D341Med (cell line): ENCODE results near the gene HERC4.
A peak's percentile ranks its signal among the peaks of the same experiment; 100 is the strongest.
"Not testable (repeated sequence)": the region's sequence is repeated elsewhere in the genome, so short reads cannot be mapped to it uniquely, and the experiment has no call there.

Source experiments
- DNase-seq: peaks from one replicate; pipeline ENCODE4 v3.0.0; 2012; ENCODE audit warnings: low spot score

The HERC4 gene

DNA sequence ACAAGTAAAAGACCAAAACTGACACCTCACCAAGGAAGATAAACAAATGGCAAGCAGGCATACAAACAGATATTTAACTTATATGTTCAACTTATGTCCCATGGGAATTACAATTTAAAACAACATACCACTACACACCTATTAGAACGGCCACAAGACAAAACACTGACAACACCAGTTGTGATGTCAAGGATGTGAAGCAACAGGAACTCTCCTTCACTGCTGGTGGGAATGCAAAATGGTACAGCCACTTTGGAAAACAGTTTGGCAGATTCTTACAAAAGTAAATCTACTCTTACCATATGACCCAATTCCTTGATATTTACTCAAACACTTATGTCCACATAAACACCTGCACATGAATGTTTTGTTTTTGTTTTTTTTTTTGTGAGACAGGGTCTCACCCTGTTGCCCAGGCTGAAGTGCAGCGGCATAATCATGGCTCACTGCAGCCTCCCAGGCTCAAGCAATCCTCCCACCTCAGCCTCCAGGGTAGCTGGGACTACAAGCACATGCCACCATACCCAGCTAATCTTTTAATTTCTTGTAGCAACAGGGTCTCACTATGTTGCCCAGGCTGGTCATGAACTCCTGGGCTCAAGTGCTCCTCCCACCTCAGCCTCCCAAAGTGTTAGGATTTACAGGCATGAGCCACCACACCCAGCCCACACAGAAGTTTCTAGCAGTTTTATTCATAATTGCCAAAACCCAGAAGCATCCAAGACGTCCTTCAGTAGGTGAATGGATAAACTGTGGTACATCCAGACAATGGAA, 27.3 kb downstream of the HERC4 start:
- DNase-seq: no peak

DNA sequence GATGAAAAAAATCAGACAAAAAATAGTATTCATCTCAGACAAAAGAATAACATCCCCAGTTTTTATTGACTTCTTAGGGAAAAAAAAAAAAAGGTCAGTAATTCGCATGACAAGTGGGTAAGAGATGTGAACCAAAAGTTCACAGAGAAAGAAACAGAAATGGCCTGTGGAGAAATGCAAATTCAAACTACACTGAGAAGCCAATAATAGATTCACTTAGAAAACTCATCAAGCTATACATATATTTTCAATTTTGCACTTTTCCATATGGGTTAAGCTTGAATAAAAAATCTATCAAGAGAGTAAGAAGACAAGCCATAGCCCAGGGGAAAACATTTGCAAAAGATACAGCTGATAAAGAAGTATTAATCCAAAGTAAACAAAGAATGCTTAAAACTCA, 28.0 kb downstream of the HERC4 start:
- no peak for DNase-seq

DNA sequence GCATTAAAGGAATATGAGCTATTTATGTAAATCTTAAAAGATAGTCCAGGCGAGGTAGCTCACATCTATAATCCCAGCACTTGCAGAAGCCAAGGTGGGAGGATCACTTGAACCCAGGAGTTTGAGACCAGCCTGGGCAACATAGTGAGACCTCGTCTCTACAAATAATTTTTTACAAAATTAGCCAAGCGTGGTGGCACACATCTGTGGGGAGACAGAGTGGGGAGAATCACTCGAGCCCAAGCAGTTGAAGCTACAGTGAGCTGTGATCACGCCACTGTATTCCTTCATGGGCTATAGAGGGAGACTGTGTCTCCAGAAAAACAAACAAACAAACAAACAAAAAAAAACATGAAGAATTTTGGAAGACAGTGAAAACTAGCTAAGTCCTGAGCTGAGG, 28.4 kb downstream of the HERC4 start:
- no peak for DNase-seq

DNA sequence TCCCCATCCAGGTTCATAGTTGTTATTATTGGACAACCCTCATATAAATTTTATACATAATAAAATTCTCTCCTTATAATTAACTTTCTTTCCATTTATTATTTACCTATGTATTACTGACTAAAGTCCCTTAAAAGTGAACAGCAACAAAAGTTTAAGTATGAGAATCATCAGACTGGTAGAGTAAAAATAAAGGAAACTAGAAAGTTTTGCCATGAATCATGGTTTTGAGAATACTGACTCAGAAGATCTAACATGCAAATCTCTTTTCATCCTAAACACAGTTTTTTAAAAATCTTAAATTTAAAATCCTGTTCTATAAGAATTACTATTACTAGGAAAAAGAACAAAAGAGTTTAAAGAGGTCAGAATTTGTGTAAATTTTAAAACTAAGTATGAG, 32.1 kb downstream of the HERC4 start:
- DNase-seq: no peak

DNA sequence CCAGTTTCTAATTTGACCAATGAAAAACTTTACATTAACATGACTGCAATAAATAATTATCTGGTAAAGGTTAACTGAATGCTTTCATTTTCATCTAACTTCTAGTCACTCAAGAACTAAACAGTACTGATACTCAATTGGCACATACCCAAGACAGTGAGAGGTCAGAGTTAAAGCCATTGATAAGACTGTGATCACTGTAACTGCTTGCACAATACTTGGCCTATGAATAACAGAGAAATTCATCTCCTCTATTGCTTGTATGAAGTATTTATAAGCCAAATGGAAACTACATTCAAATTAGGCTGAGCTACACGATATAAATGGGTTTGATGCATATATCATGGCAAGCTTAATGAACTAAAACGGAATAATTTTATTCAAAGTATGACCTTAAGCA, 43.0 kb downstream of the HERC4 start:
- no peak for DNase-seq

DNA sequence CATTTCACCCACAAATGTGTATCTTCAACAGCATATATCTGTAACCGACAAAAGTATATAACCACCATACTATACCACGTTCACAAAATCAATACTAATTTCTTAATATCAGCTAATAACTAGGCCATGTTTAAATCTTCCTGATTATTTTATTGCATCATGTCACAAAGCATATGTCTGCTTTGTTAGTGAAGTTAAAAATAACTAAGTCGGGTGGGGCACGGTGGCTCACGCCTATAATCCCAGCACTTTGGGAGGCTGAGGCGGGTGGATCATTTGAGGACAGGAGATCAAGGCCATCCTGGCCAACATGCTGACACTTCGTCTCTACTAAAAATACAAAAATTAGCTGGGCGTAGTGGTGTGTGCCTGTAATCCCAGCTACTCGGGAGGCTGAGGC, 47.7 kb downstream of the HERC4 start:
- DNase-seq: no peak

DNA sequence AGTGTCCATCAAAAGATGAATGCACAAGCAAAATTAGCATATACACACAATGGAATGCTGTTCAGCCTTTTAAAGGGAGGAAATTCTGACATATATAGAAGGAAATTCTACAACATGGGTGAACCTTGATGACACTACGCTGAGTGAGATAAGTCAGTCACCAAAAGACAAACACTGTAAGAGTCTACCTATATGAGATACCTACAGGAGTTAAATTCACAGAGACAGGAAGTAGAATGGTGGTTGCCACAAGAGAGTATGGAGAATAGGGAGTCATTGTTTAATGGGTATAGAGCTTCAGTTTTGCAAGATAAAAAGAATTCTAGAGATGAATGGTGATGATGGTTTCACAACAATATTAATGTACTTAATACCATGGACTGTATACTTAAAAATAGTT, 51.8 kb downstream of the HERC4 start:
- no peak for DNase-seq

DNA sequence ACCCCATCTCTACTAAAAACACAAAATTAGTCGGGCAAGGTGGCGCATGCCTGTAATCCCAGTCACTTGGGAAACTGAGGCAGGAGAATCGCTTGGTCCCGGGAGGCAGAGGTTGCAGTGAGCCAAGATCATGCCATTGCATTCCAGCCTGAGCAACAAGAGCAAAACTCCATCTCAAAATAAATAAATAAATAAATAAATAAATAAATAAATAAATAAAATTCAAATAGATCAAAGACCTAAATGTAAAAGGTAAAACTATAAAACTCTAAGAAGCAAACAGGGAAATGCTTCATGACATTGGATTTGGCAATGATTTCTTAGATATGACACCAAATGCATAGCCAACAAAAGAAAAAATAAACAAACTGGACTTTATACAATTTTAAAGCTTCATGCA, 52.8 kb downstream of the HERC4 start:
- not testable (repeated sequence) for DNase-seq

DNA sequence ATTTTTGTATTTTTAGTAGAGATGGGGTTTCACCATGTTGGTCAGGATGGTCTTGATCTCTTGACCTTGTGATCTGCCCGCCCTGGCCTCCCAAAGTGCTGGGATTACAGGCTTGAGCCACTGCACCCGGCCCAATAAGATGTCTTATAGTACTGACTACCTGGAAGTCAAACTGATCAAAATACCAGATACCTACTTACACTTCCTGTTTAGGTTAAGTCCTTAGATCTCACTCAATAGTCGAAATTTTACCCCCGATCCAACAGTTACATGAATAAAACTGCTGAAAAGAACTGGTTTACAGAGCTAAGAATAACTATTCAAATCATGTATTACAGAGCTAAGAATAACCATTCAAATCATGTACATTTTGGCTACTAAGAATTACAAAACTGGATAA, 58.6 kb downstream of the HERC4 start:
- not testable (repeated sequence) for DNase-seq

DNA sequence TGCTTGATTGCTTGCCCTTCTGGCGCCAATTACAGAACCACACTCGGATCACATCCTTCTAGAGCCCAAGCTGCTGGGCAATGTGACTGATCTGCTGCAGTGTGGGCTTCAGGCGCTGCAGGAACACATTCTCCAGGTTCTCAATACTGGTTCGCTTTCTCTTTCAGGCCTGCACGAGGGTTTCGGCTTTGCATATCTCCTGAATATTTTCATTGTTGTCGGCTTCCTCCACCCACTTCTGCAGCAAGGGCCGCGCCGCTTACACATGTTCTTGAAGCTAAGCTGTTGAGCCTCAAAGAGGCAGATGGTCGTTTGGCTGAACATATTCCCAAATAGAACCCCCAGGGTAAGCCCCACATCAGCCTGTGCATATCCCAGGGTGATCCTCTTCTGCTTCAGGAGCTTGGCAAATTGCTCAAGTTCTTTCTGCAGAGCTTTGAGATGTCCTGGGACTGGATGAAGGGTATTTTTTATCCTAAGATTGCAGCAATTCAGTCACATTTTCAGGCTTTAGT, 64.6 kb downstream of the HERC4 start:
- peak; percentile 42 for DNase-seq

DNA sequence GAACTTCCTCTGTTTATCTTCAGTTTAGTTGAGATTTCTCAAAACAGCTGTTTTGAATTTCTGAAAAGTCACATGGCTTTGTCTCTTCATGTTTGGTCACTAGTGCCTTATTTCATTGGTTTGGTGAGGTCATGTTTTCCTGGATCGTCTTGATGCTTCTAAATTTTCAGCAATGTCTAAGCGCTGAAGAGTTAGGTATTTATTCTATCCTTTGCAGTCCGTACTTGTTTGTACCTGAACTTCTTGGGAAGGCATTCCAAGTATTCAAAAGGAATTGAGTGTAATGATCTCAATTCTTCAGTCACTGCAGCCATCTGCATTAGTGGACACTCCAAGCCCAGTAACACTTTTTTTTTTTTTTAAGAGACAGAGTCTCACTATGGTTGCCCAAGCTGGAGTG, 67.7 kb downstream of the HERC4 start:
- DNase-seq: no peak

DNA sequence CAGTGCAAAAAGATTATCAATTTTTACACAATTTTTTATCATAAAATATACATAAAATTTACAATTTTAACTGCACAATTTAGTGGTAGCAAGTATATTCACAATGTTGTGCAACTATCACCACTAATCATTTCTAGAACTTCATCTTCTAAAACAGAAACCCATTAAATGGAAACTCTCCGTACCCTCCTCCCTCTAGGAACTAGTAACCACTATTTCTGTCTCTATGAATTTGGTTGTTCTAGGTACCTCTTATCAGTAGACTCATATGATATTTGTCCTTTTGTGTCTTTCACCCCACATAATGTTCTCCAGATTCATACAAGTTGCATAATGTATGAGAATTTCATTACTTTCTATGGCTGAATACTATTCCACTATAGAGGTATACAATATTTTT, 73.5 kb downstream of the HERC4 start:
- DNase-seq: no peak

DNA sequence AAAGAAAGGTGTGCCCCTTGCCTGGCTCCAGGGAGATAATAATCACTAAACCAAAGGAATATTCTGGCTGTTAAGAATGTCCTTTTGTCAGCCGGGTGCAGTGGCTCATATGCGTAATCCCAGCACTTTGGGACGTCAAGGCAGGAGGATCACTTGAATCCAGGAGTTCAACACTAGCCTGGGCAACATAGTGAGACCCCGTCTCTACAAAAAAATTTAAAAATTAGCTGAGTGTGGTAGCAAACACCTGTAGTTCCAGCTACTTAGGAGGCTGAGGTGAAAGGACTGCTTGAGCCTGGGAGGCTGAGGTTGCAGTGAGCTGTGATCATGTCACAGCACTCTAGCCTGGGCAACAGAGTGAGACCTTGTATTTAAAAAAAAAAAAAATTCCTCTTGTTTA, 74.1 kb downstream of the HERC4 start:
- DNase-seq: no peak

DNA sequence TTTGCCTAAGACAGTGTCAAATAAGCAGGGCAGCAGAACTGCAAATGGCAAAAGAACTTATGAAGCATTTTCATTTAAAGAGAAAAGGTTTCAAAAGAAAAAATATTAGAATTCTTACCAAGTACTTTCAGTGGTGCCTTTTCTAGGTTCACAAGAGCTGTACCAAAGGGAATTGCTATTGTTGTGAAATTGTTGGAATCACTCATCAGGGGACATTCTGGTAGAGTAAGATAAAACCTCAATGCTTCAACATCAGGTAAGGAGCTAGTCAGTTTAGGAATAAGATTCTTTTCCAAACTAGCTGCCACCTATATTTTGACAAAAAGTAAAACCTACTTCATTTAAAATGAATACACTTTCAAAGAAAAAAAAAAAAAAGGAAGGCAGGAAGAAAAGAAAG, 85.0 kb downstream of the HERC4 start:
- DNase-seq: no peak

DNA sequence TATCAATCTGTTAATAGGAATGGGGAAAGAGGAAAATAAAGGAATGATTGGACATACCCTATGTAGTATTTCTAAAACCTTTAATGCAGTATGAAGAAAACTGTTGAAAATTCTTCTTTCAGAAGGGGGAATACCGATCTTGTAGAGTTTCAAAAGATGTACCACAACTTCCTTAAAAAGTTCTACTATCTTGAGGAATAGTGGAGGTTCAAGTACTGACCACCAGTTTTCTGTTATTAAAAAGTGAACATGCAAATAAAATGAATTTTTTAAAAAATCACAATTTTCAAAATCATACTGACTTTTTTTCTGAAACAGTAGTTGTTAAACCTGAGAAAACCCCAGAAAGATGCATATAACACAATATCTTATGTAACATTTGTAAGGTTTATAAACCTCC, 86.5 kb downstream of the HERC4 start:
- DNase-seq: no peak

DNA sequence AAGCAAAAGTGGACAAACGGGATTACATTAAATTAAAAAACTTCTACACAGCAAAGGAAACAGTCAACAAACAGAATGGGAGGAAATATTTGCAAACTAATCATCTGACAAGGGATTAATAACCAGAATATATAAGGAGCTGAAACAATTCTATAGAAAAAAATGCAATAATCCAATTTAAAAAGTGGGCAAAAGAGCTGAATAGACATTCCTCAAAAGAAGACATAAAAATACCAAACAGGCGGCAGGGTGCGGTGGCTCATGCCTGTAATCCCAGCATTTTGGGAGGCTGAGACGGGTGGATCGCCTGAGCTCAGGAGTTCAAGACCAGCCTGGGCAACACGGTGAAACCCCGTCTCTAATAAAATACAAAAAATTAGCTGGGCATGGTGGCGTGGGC, 92.5 kb downstream of the HERC4 start:
- DNase-seq: not testable (repeated sequence)

DNA sequence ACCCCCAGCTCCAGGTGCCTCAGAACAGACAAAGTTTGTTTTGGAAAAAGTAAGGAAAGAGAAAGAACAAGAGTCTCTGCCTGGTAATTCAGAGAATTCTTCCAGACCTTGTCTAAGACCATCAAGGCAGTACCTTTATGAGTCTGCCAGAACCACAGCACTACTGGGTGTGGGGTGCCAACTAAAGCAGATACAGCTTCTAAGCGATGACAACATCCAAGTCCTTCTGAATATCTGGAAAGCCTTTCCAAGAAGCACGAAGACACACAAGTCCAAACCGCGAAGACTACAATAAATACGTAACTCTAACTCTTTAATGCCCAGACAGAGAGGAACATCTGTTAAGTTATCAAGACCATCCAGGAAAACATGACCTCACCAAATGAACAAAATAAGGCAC, 96.3 kb downstream of the HERC4 start:
- DNase-seq: no peak

DNA sequence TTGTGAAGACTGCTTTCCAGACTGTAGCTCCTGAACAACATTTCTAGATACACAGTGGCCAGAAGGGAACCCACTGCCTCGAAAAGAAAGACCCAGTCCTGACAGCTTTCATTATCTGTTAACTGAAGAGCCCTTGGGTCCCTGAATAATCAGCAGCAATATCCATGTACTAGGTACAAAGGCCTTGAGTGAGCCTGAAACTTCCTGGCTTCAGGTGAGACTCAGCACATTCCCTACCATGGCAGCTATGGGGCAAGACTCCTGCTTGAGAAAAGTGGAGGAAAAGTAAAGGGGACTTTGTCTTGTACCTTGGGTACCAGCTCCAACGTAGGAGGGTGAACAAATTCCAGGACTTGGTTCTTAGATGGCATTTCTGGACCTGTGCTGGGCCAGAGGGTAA, 97.8 kb downstream of the HERC4 start:
- no peak for DNase-seq

DNA sequence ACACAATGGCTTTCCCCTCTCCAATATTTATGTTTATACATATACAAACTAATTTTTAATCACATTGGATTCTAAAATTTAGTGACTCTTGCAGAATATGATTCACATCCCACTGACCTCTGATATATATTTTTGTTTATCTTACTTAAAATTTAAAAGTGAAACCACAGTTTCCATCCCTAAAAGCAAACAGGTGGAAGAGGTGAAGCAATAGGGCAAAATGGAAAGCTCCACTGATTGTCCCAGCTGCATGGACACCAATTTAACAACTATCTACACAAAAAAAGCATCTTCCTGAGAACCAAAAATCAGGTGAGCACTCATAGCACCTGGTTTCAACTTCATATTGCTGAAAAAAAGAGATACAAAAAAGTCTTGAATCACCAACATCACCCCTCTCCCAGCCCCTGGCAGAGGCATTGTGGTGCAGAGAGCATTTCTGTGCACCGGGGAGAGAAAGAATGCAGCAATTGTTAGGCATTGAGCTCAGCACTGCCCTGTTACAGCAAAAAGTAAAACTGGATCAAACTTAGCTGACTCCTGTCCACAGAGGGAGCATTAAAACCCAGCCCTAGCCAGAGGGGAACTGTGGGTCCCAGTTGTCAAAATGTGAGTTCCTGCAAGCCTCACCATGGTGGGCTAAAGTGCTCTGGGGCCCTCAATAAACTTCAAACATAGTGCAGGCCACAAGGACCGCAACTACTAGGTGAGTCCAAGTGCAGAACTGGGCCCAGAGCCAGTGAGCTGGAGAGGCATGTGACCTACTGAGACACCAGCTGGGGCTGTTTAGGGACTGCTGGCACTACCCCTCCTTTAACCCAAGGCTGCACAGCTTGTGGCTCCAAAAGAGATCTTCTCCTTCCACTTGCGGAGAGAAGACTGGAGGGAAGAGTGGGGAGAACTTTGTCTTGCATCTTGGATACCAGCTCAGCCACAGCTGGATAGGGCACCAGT, 98.5 kb downstream of the HERC4 start:
- no peak for DNase-seq

DNA sequence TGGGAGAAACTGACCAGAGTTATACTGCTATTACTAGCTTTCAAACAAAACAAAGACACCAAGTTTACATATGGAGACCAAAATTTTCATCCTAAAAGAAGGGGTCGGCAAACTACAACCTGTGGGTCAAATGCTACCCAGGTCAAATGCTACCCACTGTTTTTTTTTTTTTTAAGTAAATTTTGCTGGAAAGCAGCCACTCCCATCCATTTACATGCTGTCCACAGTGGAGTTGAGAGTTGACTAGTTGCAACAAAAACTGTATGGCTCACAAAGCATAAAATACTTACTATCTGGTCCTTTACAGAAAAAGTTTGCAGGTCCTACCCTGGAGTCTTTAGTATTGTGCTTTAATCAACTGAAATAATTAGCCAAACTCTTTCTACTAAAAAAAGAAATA, 99.2 kb downstream of the HERC4 start:
- DNase-seq: no peak

DNA sequence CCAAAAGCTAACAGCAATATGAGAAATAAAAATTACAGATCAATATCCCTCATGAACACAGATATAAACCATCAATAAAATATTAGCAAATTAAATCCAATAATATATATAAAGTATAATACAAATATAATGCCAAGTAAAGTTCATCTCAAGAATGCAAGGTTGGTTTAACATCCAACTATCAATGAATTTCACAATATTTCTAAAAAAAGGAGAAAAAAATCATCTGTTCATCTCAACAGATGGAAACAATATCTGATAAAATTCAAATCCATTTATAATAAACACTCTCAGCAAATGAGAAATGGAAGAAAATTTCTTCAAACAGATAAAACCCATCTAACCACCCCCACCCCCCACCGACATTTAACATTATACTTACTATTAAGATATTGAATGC, 103.8 kb downstream of the HERC4 start:
- DNase-seq: no peak

DNA sequence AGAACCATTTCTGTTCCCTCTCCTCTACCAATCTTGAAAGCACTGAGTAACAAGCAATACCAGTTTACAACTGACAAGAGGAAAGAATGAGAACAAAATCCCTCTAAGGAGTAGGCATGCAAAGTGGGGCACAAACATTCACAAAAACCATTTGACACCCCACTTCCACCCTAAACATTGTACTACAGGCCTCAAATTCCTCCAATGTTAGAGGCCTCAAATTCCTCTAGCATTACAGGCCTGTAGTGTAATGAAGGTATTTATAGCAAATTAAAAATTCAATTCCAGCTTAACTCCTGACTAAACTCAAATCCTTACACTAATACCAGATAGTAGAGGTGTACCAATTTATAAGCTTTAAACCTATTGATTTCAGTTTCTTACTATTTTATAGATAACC, 105.2 kb downstream of the HERC4 start:
- DNase-seq: no peak

DNA sequence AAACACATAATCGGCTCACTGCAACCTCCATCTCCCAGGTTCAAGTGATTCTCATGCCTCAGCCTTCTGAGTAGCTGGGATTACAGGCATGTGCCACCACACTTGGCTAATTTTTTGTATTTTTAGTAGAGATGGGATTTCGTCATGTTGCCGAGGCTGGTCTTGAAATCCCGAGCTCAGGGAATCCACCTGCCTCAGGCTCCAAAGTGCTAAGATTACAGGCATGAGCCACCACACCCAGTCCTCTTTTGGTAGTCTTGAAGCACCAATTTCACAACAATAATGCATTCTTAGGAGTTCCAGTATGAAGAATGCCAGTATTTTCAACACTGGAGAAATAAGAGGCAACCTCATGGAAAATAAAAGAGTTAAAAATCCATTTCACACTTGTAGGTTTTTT, 109.0 kb downstream of the HERC4 start:
- not testable (repeated sequence) for DNase-seq
